Brain microvascular endothelial cell (primary cell): ENCODE data around the gene ZKSCAN4.
A peak's percentile ranks its signal among the peaks of the same experiment; 100 is the strongest.

ENCODE experiments used
- DNase-seq: peaks from one replicate; pipeline ENCODE4 v3.0.0-alpha.2; 2020
- H3K27ac ChIP-seq: fragments of 250-450 bp; sonication (Bioruptor Pico); 2 replicates; pipeline ENCODE4 v1.5.1; 2020; ENCODE audit warnings: mild to moderate bottlenecking, moderate library complexity
- H3K27me3 ChIP-seq: fragments of 250-450 bp; sonication (Bioruptor Pico); replicated peaks from 2 replicates; pipeline ENCODE4 v1.5.1; 2020; ENCODE audit warnings: mild to moderate bottlenecking
- H3K36me3 ChIP-seq: fragments of 250-450 bp; sonication (Bioruptor Pico); replicated peaks from 2 replicates; pipeline ENCODE4 v1.5.1; 2020; ENCODE audit warnings: mild to moderate bottlenecking
- H3K4me3 ChIP-seq: 2 replicates; pipeline ENCODE4 v1.5.1; 2011; ENCODE audit warnings: low read depth, mild to moderate bottlenecking, control low read depth, low read length, moderate library complexity
- CTCF ChIP-seq: IDR thresholded peaks from 2 replicates; pipeline ENCODE4 v1.5.1; 2011; ENCODE audit warnings: low read depth, mild to moderate bottlenecking, moderate library complexity, low read length, control low read depth, inconsistent platforms; ENCODE audit errors: missing control alignments
- in situ Hi-C: cut with HindIII; loops from 2 replicates; pipeline ENCODE4 v1.10.0; 2017; ENCODE audit warnings: low sequenced_read_pairs, low pct_ligation_motif_present

Gene ZKSCAN4

GRCh38 chr6:28258877-28259777 is 7.1 kb upstream of the ZKSCAN4 start, which contains the start of gene NKAPL:
Gene NKAPL, plus strand, starts transcription at chr6:28259297. Its CDS starts 75 bp downstream, at chr6:28259372.
- Histone ChIP-seq H3K27me3 (no peaks in the 10 kb centered on the region), H3K36me3 (no peaks in the 10 kb centered on the region), H3K27ac (no peak within 1 kb of the TSS), H3K4me3 (peak within 1 kb of the TSS; percentile 50)
- in situ Hi-C loops, result no loop called here
- TF ChIP-seq CTCF, result no peak
- peak; percentile 66 for DNase-seq

GRCh38 chr6:28257042-28257441 is 5.0 kb upstream of the ZKSCAN4 start:
- DNase-seq, result no peak
- no peak overlapping the region for H3K4me3 ChIP-seq
- H3K27me3 ChIP-seq, result no peaks in the 10 kb centered on the region
- no peak overlapping the region for H3K27ac ChIP-seq
- no peaks in the 10 kb centered on the region for H3K36me3 ChIP-seq
- in situ Hi-C loops, result no loop called here
- TF ChIP-seq CTCF, result no peak

GRCh38 chr6:28254121-28254519 is 2.1 kb upstream of the ZKSCAN4 start:
- no peak for DNase-seq
- in situ Hi-C loops, result no loop called here
- H3K27me3 ChIP-seq, result no peaks in the 10 kb centered on the region
- H3K4me3 ChIP-seq, result no peak overlapping the region
- TF ChIP-seq CTCF, result no peak
- H3K36me3 ChIP-seq, result no peaks in the 10 kb centered on the region
- no peak overlapping the region for H3K27ac ChIP-seq

GRCh38 chr6:28251661-28252008 is 434 bp downstream of the ZKSCAN4 start:
- TF ChIP-seq CTCF, result no peak
- Histone ChIP-seq H3K27me3 (no peaks in the 10 kb centered on the region), H3K27ac (no peak overlapping the region), H3K4me3 (peak overlapping the region; percentile 91), H3K36me3 (no peaks in the 10 kb centered on the region)
- peak; percentile 10 for DNase-seq
- in situ Hi-C loops, result no loop called here

- DNase-seq, result no peak
- H3K27ac ChIP-seq, result no peak overlapping the region
- TF ChIP-seq CTCF, result no peak
- H3K4me3 ChIP-seq, result peak overlapping the region; percentile 91
- H3K36me3 ChIP-seq, result peaks cover 3% of the 10 kb centered on the region
- H3K27me3 ChIP-seq, result no peaks in the 10 kb centered on the region
- in situ Hi-C loops, result no loop called here
These were observed 1.3 kb downstream of the ZKSCAN4 start for GRCh38 chr6:28250747-28251146.
